Measurements from ENCODE around the gene THOP1. TPM values are rescaled to one million over a fixed set of nuclear protein-coding genes. Genes with fewer than 3 reads are reported as not detected.

THOP1 gene
- total and polyA plus RNA-seq, 8 donors: 37.6 to 65.3 (median 46.1) TPM

DNA sequence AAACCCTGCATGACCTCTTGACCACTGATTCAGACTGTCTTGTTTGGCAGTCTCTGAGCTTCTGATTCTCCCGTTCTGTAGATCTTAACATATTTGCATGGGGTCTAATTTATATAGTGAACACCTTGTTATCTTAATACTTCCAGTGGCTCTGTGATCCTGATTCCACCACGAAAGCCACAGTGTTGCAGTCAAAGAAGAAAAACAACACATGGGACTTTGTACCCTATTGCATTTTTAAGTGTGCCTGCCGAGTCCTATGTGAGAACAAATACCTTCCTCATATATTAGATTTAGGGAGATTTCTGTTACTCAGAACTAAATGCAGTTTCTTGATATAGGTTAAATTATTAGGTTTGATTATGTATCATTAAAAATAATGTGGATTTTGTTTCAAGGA lies 69.5 kb downstream of the THOP1 start:
- no peak overlapping the region for H3K27ac ChIP-seq
- H3K4me1 ChIP-seq: peaks cover 0 to 4% of the 10 kb centered on the region in 2 donors
- TF ChIP-seq, protein P1, sequence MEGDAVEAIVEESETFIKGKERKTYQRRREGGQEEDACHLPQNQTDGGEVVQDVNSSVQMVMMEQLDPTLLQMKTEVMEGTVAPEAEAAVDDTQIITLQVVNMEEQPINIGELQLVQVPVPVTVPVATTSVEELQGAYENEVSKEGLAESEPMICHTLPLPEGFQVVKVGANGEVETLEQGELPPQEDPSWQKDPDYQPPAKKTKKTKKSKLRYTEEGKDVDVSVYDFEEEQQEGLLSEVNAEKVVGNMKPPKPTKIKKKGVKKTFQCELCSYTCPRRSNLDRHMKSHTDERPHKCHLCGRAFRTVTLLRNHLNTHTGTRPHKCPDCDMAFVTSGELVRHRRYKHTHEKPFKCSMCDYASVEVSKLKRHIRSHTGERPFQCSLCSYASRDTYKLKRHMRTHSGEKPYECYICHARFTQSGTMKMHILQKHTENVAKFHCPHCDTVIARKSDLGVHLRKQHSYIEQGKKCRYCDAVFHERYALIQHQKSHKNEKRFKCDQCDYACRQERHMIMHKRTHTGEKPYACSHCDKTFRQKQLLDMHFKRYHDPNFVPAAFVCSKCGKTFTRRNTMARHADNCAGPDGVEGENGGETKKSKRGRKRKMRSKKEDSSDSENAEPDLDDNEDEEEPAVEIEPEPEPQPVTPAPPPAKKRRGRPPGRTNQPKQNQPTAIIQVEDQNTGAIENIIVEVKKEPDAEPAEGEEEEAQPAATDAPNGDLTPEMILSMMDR (IDR thresholded peaks at IDR 0.05): no peak
- ATAC-seq (no peak), DNase-seq (no peak)
- peaks cover 6 to 96% of the 10 kb centered on the region in 2 donors for H3K9me3 ChIP-seq
- H3K36me3 ChIP-seq: peaks cover 2 to 59% of the 10 kb centered on the region in 2 donors
- no peak overlapping the region for H3K4me3 ChIP-seq
- intact Hi-C loops (cut with DNase I): no loop called here
- H3K27me3 ChIP-seq: no peaks in the 10 kb centered on the region

DNA sequence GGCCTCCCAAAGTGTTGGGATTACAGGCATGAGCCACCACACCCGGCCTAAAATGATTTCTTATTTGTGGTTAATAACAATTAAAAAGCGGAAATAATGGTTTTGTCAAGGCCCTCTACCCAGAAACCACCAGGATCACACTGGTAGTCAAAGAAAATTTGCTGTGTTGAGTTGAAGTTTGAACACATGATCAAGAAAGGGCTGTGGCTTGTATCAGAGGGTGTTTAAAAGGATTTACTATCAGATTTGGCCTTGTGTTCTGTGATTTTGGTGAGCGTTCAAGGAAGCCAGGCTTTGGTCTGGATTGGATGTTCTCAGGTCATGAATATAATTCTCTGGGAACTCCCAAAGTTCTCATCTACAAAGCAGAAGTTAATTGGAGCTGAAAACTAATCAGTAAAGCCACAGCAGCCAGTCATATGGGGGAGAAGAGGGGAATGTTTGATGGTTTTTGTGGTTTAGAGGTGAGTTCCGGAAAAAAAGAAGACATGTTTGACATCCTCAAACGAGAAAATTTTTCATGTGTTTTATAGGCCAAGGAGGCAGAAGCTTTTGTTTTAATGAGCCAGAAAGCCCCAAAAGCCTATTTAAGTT lies 71.3 kb downstream of the THOP1 start:
- TF ChIP-seq, protein P1 (IDR thresholded peaks at IDR 0.05): no peak
- DNase-seq (no peak), ATAC-seq (no peak)
- Histone ChIP-seq H3K4me1 (no peaks in the 10 kb centered on the region), H3K4me3 (no peak overlapping the region), H3K9me3 (peaks cover 6 to 78% of the 10 kb centered on the region in 2 donors), H3K36me3 (peaks cover 2 to 42% of the 10 kb centered on the region in 2 donors), H3K27me3 (no peaks in the 10 kb centered on the region), H3K27ac (no peak overlapping the region)
- intact Hi-C loops (cut with DNase I): no loop called here

DNA sequence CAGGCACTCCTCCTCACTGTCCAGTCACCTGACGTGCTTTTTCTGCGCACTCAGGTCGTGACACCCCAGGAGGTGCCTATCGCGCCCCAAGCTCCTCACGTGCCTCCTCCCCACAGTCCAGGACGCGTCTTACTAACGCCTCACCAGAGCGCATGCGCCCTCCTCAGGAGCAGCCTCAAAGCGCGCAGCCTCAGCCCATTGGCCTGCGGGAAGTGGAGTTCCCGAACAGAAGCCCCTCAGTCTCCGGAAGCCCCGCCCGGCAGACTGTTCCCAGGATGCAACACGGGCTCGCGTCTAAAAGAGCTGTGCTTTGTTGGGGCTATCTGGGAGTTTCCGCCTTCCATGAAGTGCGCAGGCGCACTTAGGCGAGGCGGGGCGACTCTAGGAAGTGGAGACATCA lies 73.6 kb downstream of the THOP1 start:
- H3K4me3 ChIP-seq: no peak overlapping the region
- H3K4me1 ChIP-seq: no peaks in the 10 kb centered on the region
- no peaks in the 10 kb centered on the region for H3K27me3 ChIP-seq
- TF ChIP-seq, protein P1 (IDR thresholded peaks at IDR 0.05): no peak
- DNase-seq (no peak), ATAC-seq (no peak)
- intact Hi-C loops (cut with DNase I): no loop called here
- no peak overlapping the region for H3K27ac ChIP-seq
- peaks cover 0 to 19% of the 10 kb centered on the region in 2 donors for H3K36me3 ChIP-seq
- H3K9me3 ChIP-seq: peaks cover 0 to 55% of the 10 kb centered on the region in 2 donors

DNA sequence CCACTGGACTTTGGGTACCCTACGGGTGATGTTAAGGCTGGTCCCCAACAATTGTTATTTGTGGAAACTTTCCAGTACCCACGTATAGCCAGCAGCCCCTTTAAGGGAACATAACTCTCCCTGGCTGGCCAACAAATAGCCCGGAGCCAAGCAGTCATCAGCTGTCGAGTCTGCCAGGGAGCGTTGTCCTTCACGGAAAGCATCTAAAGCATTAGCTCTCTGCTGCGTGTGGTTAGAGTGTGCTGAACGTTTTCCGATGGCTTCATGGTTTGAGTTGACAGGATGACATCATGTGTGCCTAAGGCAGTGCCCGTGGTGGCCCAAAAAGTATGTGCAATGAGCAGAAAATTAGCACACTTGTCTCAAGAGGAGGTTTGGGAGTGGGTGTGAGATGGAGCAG lies 78.5 kb downstream of the THOP1 start:
- Histone ChIP-seq H3K9me3 (peaks cover 0 to 7% of the 10 kb centered on the region in 2 donors), H3K27ac (no peak overlapping the region), H3K4me3 (no peak overlapping the region), H3K36me3 (no peaks in the 10 kb centered on the region), H3K27me3 (no peaks in the 10 kb centered on the region), H3K4me1 (no peaks in the 10 kb centered on the region)
- intact Hi-C loops (cut with DNase I): no loop called here
- DNase-seq: no peak
- TF ChIP-seq, protein P1 (IDR thresholded peaks at IDR 0.05): no peak
- no peak for ATAC-seq

Other genes starting within 250 kb of the THOP1 start
- 1 to 10 TPM; 3.8 to 5.7 TPM for gene GNG7, start 82.8 kb upstream of the THOP1 start, total RNA-seq
- gene GNG7, start 82.8 kb upstream of the THOP1 start, polyA plus RNA-seq (ENCODE audit: insufficient read length in 6 of 6): 1 to 10 TPM; 4.7 to 7.1 (median 5.8) TPM
- gene DIRAS1, start 64.1 kb upstream of the THOP1 start, total RNA-seq: 1 to 10 TPM in 1 of 2 donors, under 1 TPM in 1; 0.71 to 2.0 TPM
- 1 to 10 TPM in 5 of 6 donors, under 1 TPM in 1; 0.93 to 4.1 (median 1.5) TPM for gene DIRAS1, start 64.1 kb upstream of the THOP1 start, polyA plus RNA-seq (ENCODE audit: insufficient read length in 6 of 6)
- gene SLC39A3, start 45.5 kb upstream of the THOP1 start, total RNA-seq: 10 to 100 TPM; 28.4 to 33.6 TPM
- 10 to 100 TPM; 18.3 to 25.3 (median 21.2) TPM for gene SLC39A3, start 45.5 kb upstream of the THOP1 start, polyA plus RNA-seq (ENCODE audit: insufficient read length in 6 of 6)
- gene SGTA, start 2.2 kb upstream of the THOP1 start, total RNA-seq: 10 to 100 TPM; 39.6 to 46.3 TPM
- 10 to 100 TPM; 39.2 to 56.9 (median 47.7) TPM for gene SGTA, start 2.2 kb upstream of the THOP1 start, polyA plus RNA-seq (ENCODE audit: insufficient read length in 6 of 6)
- 1 to 10 TPM; 2.1 to 4.1 TPM for gene ZNF554, start 34.4 kb downstream of the THOP1 start, total RNA-seq
- 1 to 10 TPM; 7.4 to 9.0 (median 8.5) TPM for gene ZNF554, start 34.4 kb downstream of the THOP1 start, polyA plus RNA-seq (ENCODE audit: insufficient read length in 6 of 6)
- gene ZNF555, start 56.0 kb downstream of the THOP1 start, total RNA-seq: 1 to 10 TPM; 6.2 to 6.6 TPM
- gene ZNF555, start 56.0 kb downstream of the THOP1 start, polyA plus RNA-seq (ENCODE audit: insufficient read length in 6 of 6): 10 to 100 TPM in 1 of 6 donors, 1 to 10 TPM in 5; 8.8 to 10.6 (median 9.2) TPM
- gene ZNF556, start 81.8 kb downstream of the THOP1 start, total RNA-seq: not detected
- gene ZNF556, start 81.8 kb downstream of the THOP1 start, polyA plus RNA-seq (ENCODE audit: insufficient read length in 6 of 6): under 1 TPM; 0.06 to 0.21 (median 0.14) TPM
- gene ZNF57, start 115.4 kb downstream of the THOP1 start, total RNA-seq: 1 to 10 TPM; 5.7 to 6.6 TPM
- 1 to 10 TPM; 6.6 to 7.9 (median 7.4) TPM for gene ZNF57, start 115.4 kb downstream of the THOP1 start, polyA plus RNA-seq (ENCODE audit: insufficient read length in 6 of 6)
- 1 to 10 TPM; 3.4 to 4.1 TPM for gene ZNF77, start 159.5 kb downstream of the THOP1 start, total RNA-seq
- 10 to 100 TPM in 2 of 6 donors, 1 to 10 TPM in 4; 8.8 to 10.3 (median 9.7) TPM for gene ZNF77, start 159.5 kb downstream of the THOP1 start, polyA plus RNA-seq (ENCODE audit: insufficient read length in 6 of 6)
- 1 to 10 TPM; 3.3 to 6.9 TPM for gene TLE6, start 192.1 kb downstream of the THOP1 start, total RNA-seq
- 10 to 100 TPM; 10.2 to 16.0 (median 10.7) TPM for gene TLE6, start 192.1 kb downstream of the THOP1 start, polyA plus RNA-seq (ENCODE audit: insufficient read length in 6 of 6)
- gene TLE2, start 243.8 kb downstream of the THOP1 start, total RNA-seq: 10 to 100 TPM; 35.2 to 70.5 TPM
- gene TLE2, start 243.8 kb downstream of the THOP1 start, polyA plus RNA-seq (ENCODE audit: insufficient read length in 6 of 6): 100 to 1,000 TPM; 148 to 244 (median 181) TPM